ENCODE measurements around the gene MRPS9.

The MRPS9 gene

DNA sequence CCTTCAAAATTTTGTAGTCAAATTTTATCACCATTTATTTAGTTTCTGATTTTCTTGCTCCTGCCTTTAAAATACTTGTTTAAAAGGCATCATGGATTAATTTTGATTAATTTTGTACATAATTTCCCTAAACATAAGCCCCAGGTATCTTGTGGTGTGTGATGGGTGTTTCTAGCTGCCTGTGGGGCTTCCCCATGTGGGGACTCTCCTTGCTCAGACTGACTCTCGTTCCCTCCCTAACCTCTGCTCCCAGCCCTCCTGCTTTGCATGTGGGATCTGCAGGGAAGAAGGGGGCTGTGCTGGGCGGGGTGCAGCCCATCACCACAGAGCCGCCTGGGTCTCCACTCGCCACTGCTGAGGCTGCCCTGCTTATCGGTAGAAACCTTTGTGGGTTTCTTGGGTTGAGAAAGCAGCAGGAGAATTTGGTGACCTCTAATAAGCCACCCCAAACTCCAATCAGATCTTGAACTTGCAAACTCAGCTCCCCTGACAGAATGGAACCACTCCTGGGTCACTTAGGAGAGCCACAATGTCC is 72.5 kb downstream of the MRPS9 start:
- H3K27ac ChIP-seq: no peak overlapping the region
- TF ChIP-seq, protein P1, sequence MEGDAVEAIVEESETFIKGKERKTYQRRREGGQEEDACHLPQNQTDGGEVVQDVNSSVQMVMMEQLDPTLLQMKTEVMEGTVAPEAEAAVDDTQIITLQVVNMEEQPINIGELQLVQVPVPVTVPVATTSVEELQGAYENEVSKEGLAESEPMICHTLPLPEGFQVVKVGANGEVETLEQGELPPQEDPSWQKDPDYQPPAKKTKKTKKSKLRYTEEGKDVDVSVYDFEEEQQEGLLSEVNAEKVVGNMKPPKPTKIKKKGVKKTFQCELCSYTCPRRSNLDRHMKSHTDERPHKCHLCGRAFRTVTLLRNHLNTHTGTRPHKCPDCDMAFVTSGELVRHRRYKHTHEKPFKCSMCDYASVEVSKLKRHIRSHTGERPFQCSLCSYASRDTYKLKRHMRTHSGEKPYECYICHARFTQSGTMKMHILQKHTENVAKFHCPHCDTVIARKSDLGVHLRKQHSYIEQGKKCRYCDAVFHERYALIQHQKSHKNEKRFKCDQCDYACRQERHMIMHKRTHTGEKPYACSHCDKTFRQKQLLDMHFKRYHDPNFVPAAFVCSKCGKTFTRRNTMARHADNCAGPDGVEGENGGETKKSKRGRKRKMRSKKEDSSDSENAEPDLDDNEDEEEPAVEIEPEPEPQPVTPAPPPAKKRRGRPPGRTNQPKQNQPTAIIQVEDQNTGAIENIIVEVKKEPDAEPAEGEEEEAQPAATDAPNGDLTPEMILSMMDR (conservative IDR thresholded peaks at IDR 0.05): no peak

DNA sequence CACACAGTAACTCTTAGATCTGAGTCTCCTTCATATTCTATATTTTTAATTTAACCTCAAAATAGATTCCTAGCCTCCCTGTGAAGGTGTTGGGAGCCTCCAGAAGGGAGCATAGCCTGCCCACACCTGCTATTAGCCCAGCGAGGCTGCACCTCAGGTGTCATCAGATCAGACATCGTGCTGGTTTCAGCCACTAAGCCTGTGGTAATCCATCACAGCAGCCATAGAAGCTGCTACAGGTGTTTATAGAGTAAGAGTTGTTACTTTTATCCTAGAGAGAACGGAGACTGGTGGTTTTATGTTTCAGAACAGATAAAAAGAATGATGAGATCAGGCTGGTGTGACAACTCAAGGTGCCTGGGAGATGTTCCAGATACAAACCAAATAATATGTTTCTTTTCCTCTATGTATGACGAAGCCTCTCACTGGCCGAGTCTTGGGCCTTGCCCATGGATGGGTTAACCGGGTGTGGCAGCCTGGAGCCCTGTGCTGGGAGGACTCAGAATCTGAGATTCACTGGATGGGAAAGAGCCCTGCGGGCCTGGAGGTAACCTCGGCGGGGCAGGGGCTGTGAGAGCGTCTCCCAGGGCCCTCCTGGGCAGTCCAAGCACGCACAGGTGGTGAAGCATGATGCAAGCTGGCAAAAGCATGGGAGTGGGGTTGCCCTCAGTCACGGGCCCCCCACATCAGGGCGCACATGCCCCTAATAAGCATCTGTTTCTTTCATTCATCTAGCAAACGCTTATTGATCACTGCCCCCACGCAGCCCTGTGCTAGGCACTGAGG is 73.7 kb downstream of the MRPS9 start:
- TF ChIP-seq, protein P1 (conservative IDR thresholded peaks at IDR 0.05): no peak

DNA sequence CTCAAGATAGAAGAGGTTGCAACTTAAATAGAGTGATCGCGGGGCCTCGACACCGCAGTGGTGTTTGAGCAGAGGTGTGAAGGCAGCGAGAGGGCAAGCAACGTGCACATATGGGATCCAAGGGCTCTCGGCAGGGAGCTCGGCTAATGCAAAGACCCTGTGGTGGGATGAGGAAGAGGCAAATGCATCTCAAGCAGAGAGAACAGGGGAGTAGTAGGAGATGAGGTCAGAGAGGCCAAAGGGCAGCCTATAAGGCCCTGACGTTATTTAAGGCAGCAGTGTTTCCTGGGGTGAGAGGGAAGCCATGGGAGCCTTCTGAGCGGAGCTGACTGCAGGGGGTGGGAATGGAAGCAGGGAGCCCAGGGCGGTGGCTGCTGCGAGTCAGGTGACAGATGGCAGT is 74.5 kb downstream of the MRPS9 start:
- no peak overlapping the region for H3K27ac ChIP-seq
- TF ChIP-seq, protein P1 (conservative IDR thresholded peaks at IDR 0.05): no peak

More for the DNA sequence above, 73.7 kb downstream of the MRPS9 start:
- H3K27ac ChIP-seq: no peak overlapping the region

DNA sequence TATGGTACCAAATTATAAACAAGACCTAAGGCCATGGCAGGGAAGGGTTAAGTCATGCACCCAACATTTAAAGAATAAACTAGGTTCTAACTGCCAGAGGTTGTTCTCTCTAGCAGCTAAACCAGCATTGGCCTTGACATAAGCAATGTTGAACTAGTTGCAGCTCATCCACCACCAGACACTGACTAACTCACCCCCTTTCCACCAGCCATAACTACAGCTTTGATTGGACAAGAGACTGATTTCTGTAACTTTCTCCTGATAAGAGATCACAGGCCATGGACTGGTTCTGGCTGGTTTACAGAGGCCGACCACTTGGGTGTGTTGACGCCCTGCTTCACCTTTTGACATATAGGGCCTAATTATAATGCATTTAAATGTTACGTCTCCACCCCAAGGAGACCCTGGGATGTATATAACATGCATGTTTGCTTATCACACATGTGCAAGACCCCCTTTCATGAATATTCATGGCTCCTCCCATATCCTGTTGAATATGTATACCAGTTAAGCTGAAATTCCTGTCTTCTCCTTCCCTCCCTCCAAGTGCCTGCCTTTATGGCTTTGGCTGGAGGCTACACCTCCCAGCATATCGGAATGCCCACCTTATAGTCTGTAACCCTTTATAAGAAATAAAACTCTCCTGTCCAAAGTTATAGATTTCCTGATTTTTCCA is 75.9 kb downstream of the MRPS9 start:
- TF ChIP-seq, protein P1 (conservative IDR thresholded peaks at IDR 0.05): no peak
- no peak overlapping the region for H3K27ac ChIP-seq

DNA sequence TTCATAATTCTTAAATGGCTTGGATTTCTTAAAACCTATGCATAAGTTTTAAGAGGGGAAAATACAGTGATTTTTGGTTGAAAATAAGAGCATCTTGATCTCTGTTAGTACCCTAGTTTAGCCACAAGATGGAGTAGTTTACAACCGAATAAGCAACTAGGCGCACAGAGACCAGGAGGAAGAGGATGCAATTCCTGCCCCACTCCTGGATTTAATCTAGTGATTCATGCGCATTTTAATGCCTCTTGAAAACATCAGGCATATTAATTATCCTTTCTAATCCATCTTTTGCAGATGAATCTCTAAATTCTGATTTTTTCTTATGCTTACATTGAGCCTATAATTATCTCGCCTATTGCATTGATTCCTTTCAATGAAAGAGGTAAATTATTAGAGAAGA is 76.7 kb downstream of the MRPS9 start:
- TF ChIP-seq, protein P1 (conservative IDR thresholded peaks at IDR 0.05): peak; percentile 71
- H3K27ac ChIP-seq: no peak overlapping the region

DNA sequence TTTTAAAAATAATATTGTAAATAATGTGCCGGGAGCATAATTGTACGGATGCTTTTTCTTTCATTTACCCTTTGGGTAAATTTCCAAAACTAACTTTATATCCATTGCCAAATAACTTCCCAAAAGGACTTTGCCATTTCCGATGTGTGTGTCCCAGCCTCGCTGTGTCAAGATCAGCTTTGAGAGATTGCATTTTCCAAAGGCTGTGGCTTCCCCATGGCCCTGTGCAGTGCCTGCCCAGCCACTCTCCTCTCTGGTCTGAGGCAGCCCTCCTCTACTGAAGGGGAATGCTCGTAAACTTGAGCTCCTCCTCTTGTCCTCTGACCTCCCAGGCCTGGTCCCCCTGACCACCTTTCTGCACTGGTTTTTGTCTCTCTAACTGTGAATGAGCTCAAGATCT is 78.5 kb downstream of the MRPS9 start:
- H3K27ac ChIP-seq: no peak overlapping the region
- TF ChIP-seq, protein P1 (conservative IDR thresholded peaks at IDR 0.05): no peak

DNA sequence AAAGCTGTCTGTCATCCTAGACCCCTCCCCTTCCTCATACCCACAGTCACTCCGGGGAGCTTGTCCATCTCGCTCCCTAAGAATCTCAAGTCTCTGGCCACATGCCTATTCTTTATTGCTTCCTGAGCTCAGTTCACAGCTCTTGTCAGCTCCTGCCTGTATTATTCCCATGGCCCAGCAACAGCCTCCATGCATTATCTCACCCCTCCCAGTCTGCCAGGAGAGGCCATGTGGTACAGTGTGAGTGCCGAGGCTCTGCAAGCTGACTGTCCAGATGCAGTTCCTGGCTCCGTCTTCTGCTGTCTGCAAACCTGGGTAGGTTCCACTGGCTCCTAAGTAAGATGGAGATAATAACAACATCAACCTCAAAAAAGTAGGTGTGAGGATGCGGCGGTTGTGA is 79.7 kb downstream of the MRPS9 start:
- no peak overlapping the region for H3K27ac ChIP-seq
- TF ChIP-seq, protein P1 (conservative IDR thresholded peaks at IDR 0.05): no peak
